ENCODE measurements around the gene U2AF2. TPM values are rescaled to one million over a fixed set of nuclear protein-coding genes. Genes with fewer than 3 reads are reported as not detected.

The U2AF2 gene
- polyA plus RNA-seq, 1 donor from 2014 or later, result 129 TPM

- H4K20me1 ChIP-seq (ENCODE audit: insufficient read depth), result no peaks in the 10 kb centered on the region
- H3K4me2 ChIP-seq (ENCODE audit: low read length), result no peak overlapping the region
- H3K4me3 ChIP-seq (ENCODE audit: low read length), result no peak overlapping the region
- H3K36me3 ChIP-seq (ENCODE audit: insufficient read depth, low read length), result no peaks in the 10 kb centered on the region
- no peaks in the 10 kb centered on the region for H3K9me2 ChIP-seq (ENCODE audit: insufficient read depth, low read length)
- H3K9ac ChIP-seq (ENCODE audit: low read length), result no peak overlapping the region
- H3K79me2 ChIP-seq (replicated peaks; ENCODE audit: insufficient read depth, low read length), result no peaks in the 10 kb centered on the region
- no peak overlapping the region for H3K27ac ChIP-seq (ENCODE audit: low read length)
- H2AFZ ChIP-seq (ENCODE audit: low read depth, low read length), result no peak overlapping the region
- no peaks in the 10 kb centered on the region for H3F3A ChIP-seq (ENCODE audit: insufficient read depth, low read length, poor library complexity, severe bottlenecking)
- no peaks in the 10 kb centered on the region for H3K27me3 ChIP-seq (ENCODE audit: insufficient read depth, low read depth, low read length)
- H3K9me3 ChIP-seq (ENCODE audit: low read length), result no peaks in the 10 kb centered on the region
- TF ChIP-seq EP300 (conservative IDR thresholded peaks at IDR 0.05; ENCODE audit: poor library complexity, severe bottlenecking), result no peak
- TF ChIP-seq RAD21 (conservative IDR thresholded peaks at IDR 0.05), result no peak
- TF ChIP-seq SMC3 (conservative IDR thresholded peaks at IDR 0.05; ENCODE audit: poor library complexity), result no peak
- TF ChIP-seq POLR2AphosphoS5 (IDR thresholded peaks at IDR 0.05), result no peak
- TF ChIP-seq MXI1 (conservative IDR thresholded peaks at IDR 0.05; ENCODE audit: poor library complexity, severe bottlenecking), result no peak
- no peak for TF ChIP-seq EZH2 (IDR thresholded peaks at IDR 0.05; ENCODE audit: borderline replicate concordance, insufficient read depth, low read length, poor library complexity, severe bottlenecking)
- no peak for TF ChIP-seq TAF1 (IDR thresholded peaks at IDR 0.05; ENCODE audit: low read depth)
- TF ChIP-seq CTCF (IDR thresholded peaks at IDR 0.05; ENCODE audit: poor library complexity, severe bottlenecking), result no peak
- no peak for TF ChIP-seq REST (IDR thresholded peaks at IDR 0.05; ENCODE audit: borderline replicate concordance)
These were observed 49.0 kb downstream of the U2AF2 start for GRCh38 chr19:55703790-55704215.

- Histone ChIP-seq H3K9me3 (ENCODE audit: low read length) (no peaks in the 10 kb centered on the region), H3K9ac (ENCODE audit: low read length) (no peak overlapping the region), H3K4me3 (ENCODE audit: low read length) (no peak overlapping the region), H2AFZ (ENCODE audit: low read depth, low read length) (no peak overlapping the region), H3K4me2 (ENCODE audit: low read length) (no peak overlapping the region), H3F3A (ENCODE audit: insufficient read depth, low read length, poor library complexity, severe bottlenecking) (no peaks in the 10 kb centered on the region), H3K9me2 (ENCODE audit: insufficient read depth, low read length) (no peaks in the 10 kb centered on the region), H4K20me1 (ENCODE audit: insufficient read depth) (no peaks in the 10 kb centered on the region), H3K36me3 (ENCODE audit: insufficient read depth, low read length) (no peaks in the 10 kb centered on the region), H3K27me3 (ENCODE audit: insufficient read depth, low read depth, low read length) (no peaks in the 10 kb centered on the region), H3K27ac (ENCODE audit: low read length) (no peak overlapping the region), H3K79me2 (replicated peaks; ENCODE audit: insufficient read depth, low read length) (no peaks in the 10 kb centered on the region)
- no peak for TF ChIP-seq EZH2 (IDR thresholded peaks at IDR 0.05; ENCODE audit: borderline replicate concordance, insufficient read depth, low read length, poor library complexity, severe bottlenecking)
- TF ChIP-seq EP300 (conservative IDR thresholded peaks at IDR 0.05; ENCODE audit: poor library complexity, severe bottlenecking), result no peak
- no peak for TF ChIP-seq POLR2AphosphoS5 (IDR thresholded peaks at IDR 0.05)
- no peak for TF ChIP-seq CTCF (IDR thresholded peaks at IDR 0.05; ENCODE audit: poor library complexity, severe bottlenecking)
- no peak for TF ChIP-seq SMC3 (conservative IDR thresholded peaks at IDR 0.05; ENCODE audit: poor library complexity)
- no peak for TF ChIP-seq RAD21 (conservative IDR thresholded peaks at IDR 0.05)
- no peak for TF ChIP-seq REST (IDR thresholded peaks at IDR 0.05; ENCODE audit: borderline replicate concordance)
- no peak for TF ChIP-seq MXI1 (conservative IDR thresholded peaks at IDR 0.05; ENCODE audit: poor library complexity, severe bottlenecking)
- no peak for TF ChIP-seq TAF1 (IDR thresholded peaks at IDR 0.05; ENCODE audit: low read depth)
These were observed 49.8 kb downstream of the U2AF2 start for GRCh38 chr19:55704494-55705245.

All from neural cell (in vitro differentiated cells).